HG02798 (cell line): ENCODE results near the gene LRRC37A.
"Not testable (repeated sequence)": the region's sequence is repeated elsewhere in the genome, so short reads cannot be mapped to it uniquely, and the experiment has no call there.

Source experiments
- ATAC-seq: cut with Tn5 transposase; IDR thresholded peaks from one replicate; pipeline ENCODE4 v1.9.1; 2021; ENCODE audit warnings: mild to moderate bottlenecking; ENCODE audit not compliant: unreplicated experiment, poor library complexity

Gene LRRC37A

GRCh38 chr17:46294831-46295230 lies at the start of gene LRRC37A:
Gene LRRC37A (plus strand): TSS chr17:46295131. CDS start chr17:46295134, 3 bp downstream.
- not testable (repeated sequence) for ATAC-seq

DNA sequence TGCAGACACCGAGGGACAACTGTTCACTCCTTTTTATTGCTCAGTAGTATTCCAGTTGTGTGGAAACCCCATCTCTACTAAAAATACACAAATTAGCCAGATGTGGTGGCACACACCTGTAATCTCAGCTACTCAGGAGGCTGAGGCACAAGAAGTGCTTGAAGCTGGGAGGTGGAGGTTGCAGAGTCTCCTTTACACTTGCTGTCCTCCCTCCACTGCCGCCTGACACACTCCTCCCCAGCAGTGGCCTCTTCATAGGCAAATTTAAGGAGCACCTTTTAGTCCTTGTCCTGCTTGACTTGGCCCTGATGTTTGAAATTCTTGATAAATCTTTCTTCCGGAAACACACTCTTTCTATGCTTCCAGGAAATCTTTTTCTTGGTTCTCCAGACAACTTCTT lies 45.8 kb upstream of the LRRC37A start:
- not testable (repeated sequence) for ATAC-seq

GRCh38 chr17:46252804-46253203 lies 42.1 kb upstream of the LRRC37A start:
- not testable (repeated sequence) for ATAC-seq

- ATAC-seq, result peak; percentile 64
Measured at GRCh38 chr17:46253722-46254121, 41.2 kb upstream of the LRRC37A start.

DNA sequence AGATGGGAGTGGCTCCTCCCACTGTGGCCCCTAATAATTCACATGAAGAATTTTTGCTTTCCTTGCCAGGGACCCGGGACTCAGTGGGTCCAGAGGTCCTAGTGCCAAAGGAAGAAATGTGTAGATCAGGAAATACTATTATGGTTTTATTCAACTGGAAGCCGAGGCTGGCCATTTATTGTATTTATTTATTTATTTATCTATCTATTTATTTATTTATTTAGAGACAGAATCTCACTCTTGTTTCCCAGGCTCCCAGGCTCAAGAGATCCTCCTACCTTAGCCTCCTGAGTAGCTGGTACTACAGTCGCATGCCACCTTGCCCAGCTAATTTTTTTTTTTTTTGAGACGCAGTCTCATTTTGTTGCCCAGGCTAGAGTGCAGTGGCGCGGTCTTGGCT lies 40.7 kb upstream of the LRRC37A start:
- not testable (repeated sequence) for ATAC-seq

DNA sequence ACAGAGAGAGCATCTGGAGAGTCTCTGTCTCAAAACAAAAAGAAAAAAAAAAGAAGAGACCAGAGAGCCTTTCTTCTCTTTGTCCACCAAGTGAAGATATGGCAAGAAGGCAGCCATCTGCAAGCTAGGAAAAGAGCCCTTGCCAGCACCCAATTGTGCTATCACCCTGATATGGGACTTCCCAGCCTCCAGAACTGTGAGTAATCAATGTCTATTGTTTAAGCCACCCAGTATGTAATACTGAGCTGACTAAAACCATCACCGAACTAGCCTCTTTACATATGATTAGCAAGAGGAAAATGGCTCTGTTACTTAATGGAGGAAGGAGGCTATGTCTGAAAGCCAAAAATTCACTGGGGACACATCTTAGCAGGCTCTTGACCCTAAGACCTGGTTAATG lies 38.6 kb upstream of the LRRC37A start:
- ATAC-seq, result not testable (repeated sequence)

- not testable (repeated sequence) for ATAC-seq
Measured at GRCh38 chr17:46259845-46260661, 34.9 kb upstream of the LRRC37A start.

DNA sequence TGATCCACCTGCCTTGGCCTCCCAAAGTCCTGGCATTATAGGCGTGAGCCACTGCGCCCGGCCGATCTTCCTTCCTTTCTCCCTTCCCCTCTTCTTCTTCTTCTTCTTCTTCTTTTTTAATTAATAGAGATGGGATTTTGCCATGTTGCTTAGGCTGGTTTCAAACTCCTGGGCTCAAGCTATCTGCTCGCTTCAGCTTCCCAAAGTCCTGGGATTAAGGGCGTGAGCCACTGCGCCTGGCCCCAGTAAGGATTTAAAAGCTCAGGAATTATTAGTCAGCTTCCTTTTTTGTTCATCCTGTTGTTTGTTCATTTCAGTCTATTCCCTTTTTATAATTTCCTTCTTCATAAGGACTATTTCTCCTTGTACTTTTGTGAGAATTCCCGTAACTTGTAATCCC lies 32.7 kb upstream of the LRRC37A start:
- no peak for ATAC-seq

DNA sequence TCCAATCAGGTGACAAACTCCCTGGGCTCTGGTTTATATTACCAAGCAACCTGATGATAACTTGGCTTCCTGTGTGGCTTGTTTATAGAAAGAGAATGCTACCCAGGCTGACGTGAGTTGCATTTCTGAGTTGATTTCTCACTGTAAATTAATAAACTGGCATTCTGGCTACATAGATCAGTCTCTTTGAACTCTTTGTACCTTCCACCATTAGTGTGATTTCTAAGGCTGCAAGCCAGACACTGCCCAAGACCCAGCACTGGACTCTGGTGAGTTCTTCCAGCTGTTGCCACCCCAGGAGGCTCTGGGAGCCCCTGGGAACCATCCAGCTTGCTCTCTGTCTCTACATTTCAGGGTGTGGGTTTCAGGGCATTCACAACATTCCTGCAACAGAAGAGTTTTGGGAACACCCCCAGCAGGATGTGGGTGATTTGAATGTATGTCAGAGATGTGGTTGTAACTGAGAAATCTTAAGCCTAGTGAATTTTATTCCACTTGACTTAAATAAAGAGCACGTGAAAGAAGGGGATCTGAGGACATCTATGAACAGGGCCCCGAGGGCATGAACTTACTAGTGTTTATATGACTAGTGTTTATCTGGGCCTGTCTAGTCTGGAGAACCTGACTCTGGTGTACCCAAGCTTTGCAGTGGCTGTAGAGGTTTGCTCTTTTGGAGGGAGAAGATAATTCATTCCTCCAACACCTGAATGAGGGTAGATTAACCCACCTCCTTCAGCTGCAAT lies 30.3 kb upstream of the LRRC37A start:
- no peak for ATAC-seq

GRCh38 chr17:46266063-46266655 lies 28.8 kb upstream of the LRRC37A start:
- not testable (repeated sequence) for ATAC-seq

- ATAC-seq, result peak; percentile 94
Measured at GRCh38 chr17:46266656-46267544, 28.0 kb upstream of the LRRC37A start.

DNA sequence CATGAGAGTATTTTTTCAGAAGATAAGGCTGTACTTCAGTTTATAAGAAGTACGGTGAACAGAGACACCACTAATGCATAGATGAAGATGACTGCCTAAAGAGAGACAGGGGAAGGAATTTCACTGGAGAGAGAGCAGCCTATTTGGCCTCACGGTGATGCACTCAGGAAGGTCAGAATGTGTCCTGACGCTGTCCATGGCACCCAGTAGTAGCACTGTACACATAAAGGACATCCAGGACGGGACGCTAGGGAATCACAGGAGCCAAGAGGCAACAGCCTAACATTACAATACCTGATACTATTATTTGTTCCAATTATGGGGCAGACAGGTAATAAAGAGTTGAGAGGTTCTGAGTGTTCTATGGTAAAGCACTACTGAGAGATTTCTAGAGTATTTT lies 24.9 kb upstream of the LRRC37A start:
- ATAC-seq, result no peak

GRCh38 chr17:46273541-46274236 lies 21.2 kb upstream of the LRRC37A start:
- no peak for ATAC-seq

GRCh38 chr17:46274238-46274637 lies 20.7 kb upstream of the LRRC37A start:
- ATAC-seq, result no peak

GRCh38 chr17:46276728-46277479 lies 18.0 kb upstream of the LRRC37A start:
- ATAC-seq, result not testable (repeated sequence)

DNA sequence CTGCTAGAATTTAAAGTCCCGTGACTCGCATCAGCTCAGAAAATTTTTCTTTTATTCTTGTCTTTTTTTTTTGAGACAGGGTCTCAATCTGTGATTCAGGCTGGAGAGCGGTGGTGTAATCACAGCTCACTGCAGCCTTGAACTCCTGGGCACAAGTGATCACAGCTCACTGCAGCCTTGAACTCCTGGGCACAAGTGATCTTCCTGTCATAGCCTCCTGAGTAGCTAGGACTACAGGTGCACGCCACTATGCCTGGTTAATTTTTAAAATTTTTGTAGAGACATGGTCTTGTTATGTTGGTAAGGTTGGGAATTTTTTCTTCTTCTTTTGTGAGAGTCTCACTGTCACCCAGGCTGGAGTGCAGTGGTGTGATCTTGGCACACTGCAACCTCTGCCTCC lies 13.6 kb upstream of the LRRC37A start:
- not testable (repeated sequence) for ATAC-seq

DNA sequence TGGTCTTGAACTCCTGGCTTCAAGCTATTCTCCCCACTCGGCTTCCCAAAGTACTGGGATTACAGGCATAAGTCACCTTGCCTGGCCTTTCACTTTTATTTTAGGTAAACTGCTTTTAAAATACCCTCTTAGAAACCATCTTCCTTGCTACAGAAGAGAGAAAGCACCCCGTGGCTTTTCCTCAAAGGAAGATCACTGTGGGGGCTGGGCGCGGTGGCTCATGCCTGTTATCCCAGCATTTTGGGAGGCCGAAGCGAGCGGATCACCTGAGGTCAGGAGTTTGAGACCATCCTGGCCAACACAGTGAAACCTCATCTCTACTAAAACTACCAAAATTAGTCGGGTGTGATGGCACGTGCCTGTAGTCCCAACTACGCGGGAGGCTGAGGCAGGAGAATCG lies 12.3 kb upstream of the LRRC37A start:
- ATAC-seq, result not testable (repeated sequence)

- ATAC-seq, result not testable (repeated sequence)
Measured at GRCh38 chr17:46284467-46284866, 10.5 kb upstream of the LRRC37A start.

GRCh38 chr17:46285500-46285899 lies 9.4 kb upstream of the LRRC37A start:
- not testable (repeated sequence) for ATAC-seq
